Skeletal muscle tissue (tissue), 4 donors: ENCODE measurements around the gene SHISA2. TPM values are rescaled to one million over a fixed set of nuclear protein-coding genes. Genes with fewer than 3 reads are reported as not detected.
A peak's percentile ranks its signal among the peaks of the same experiment; 100 is the strongest.

ENCODE experiments used
- H3K27ac ChIP-seq: one replicate; pipeline ENCODE4 v1.7.0; 2013; ENCODE audit warnings: mild to moderate bottlenecking, low read depth, low read length, inconsistent platforms
- H3K27me3 ChIP-seq, 3 donors: one replicate each; pipeline ENCODE4 v1.7.0; 2013; ENCODE audit warnings: low read length in 3 of 3; ENCODE audit not compliant: control insufficient read depth in 3 of 3, insufficient read depth in 3 of 3
- H3K36me3 ChIP-seq, 3 donors: one replicate each; pipeline ENCODE4 v1.7.0; 2013; ENCODE audit warnings: low read length in 3 of 3; ENCODE audit not compliant: control insufficient read depth in 3 of 3, insufficient read depth in 3 of 3
- H3K4me1 ChIP-seq, 3 donors: one replicate each; pipeline ENCODE4 v1.7.0; 2013; ENCODE audit warnings: low read length in 3 of 3, mild to moderate bottlenecking in 3 of 3; ENCODE audit not compliant: control insufficient read depth in 3 of 3, insufficient read depth in 3 of 3
- H3K4me3 ChIP-seq, 3 donors: one replicate each; pipeline ENCODE4 v1.7.0; 2013; ENCODE audit warnings: low read length in 3 of 3
- H3K9ac ChIP-seq, 3 donors: one replicate each; pipeline ENCODE4 v1.7.0; 2013; ENCODE audit warnings: low read length in 3 of 3, mild to moderate bottlenecking in 3 of 3, moderate library complexity in 2 of 3, low read depth in 1 of 3
- H3K9me3 ChIP-seq, 3 donors: one replicate each; pipeline ENCODE4 v1.7.0; 2013; ENCODE audit warnings: low read length in 3 of 3; ENCODE audit not compliant: control insufficient read depth in 3 of 3
- total RNA-seq: library from RNA; depleted of rRNA; stranded (reverse); fragments of >200 nt; gene quantifications from one replicate; pipeline ENCODE4 v1.2.3, GENCODE V29; 2014
- donor health status: Osteomylitis.

Gene SHISA2
- total RNA-seq, 1 donor from 2014 or later: 149 TPM

DNA sequence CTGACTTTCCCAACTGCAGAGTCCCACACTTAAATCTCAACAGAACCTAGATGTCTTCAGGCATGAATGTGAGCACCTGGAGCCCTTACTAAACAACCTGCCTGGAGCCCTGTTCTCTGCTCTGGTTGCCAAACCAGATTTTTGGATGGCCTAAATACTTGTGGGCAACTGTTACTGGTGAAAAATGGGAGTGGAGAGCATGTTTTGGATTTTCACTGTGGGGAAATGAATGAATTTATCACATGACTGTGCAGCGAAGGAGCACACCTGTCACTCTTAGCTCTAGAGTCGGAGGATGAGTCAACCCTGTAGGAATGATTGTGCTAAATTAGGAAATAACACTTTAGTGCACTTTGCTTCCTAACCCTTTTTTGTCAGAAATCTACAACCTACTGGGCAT lies 30.3 kb downstream of the SHISA2 start:
- Histone ChIP-seq H3K27me3 (no peaks in the 10 kb centered on the region), H3K4me1 (peaks cover 32 to 47% (median 43%) of the 10 kb centered on the region in 3 donors), H3K9me3 (no peaks in the 10 kb centered on the region), H3K27ac (peak overlapping the region; percentile 57), H3K4me3 (no peak overlapping the region), H3K36me3 (no peaks in the 10 kb centered on the region), H3K9ac (no peak overlapping the region)

DNA sequence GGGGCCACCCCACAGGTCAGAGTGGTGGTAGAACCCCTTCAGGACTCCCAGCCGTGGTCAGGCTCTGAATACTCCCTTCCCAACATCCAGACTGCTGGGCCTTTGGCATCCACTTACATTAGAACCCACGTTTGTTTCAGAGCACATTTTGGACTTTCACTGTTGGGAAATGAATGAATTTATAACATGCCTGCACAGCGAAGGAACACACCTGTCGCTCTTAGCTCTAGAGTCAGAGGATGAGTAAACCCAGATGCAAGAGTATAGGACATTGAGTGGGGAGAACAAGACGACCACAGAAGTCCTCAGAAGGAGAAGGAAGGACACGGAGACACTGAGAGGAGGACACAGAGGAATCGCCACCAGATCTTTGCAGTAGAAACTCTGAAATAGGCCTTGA lies 30.9 kb downstream of the SHISA2 start:
- H3K4me1 ChIP-seq: peaks cover 36 to 48% (median 43%) of the 10 kb centered on the region in 3 donors
- H3K27me3 ChIP-seq: no peaks in the 10 kb centered on the region
- H3K9ac ChIP-seq: no peak overlapping the region
- no peak overlapping the region for H3K4me3 ChIP-seq
- no peaks in the 10 kb centered on the region for H3K36me3 ChIP-seq
- H3K9me3 ChIP-seq: no peaks in the 10 kb centered on the region
- no peak overlapping the region for H3K27ac ChIP-seq

DNA sequence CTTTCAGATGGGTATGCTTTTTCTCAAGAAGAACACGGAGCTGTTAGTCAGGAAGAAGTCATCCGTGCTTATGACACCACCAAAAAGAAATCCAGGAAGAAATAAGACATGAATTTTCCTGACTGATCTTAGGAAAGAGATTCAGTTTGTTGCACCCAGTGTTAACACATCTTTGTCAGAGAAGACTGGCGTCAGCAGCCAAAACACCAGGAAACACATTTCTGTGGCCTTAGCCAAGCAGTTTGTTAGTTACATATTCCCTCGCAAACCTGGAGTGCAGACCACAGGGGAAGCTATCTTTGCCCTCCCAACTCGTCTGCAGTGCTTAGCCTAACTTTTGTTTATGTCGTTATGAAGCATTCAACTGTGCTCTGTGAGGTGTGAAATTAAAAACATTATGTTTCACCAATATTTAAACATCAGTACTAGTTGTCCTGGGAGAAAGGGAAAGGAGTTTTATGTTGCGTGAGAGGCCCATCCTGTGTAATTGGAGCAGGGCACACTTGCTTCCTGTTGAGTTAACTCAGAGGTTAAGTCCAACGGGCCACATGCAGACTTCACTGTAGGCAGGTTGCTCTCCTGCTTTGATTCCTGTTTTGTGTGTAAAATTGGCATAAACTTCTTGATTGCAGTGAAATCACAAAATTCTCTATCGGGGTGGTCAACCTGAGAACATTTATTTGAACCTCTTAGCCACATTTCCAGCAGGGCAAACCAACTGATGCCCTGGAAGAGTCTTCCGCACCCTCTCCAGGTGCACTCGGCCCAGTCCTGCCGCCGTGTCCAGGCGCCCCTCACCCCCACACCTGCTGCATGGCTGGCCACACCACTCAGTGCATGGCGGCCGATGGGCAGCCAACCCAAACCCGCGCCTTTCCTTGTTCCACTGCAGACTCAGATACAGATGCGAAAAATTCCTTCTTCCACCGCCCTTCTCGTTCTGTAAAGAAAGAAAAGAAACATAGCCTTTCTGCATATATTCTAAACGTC lies 31.6 kb downstream of the SHISA2 start:
- no peaks in the 10 kb centered on the region for H3K9me3 ChIP-seq
- no peaks in the 10 kb centered on the region for H3K27me3 ChIP-seq
- no peak overlapping the region for H3K27ac ChIP-seq
- no peaks in the 10 kb centered on the region for H3K36me3 ChIP-seq
- no peak overlapping the region for H3K4me3 ChIP-seq
- peak overlapping the region in 1 of 3 donors; percentile 33 for H3K9ac ChIP-seq
- peaks cover 36 to 52% (median 43%) of the 10 kb centered on the region in 3 donors for H3K4me1 ChIP-seq

DNA sequence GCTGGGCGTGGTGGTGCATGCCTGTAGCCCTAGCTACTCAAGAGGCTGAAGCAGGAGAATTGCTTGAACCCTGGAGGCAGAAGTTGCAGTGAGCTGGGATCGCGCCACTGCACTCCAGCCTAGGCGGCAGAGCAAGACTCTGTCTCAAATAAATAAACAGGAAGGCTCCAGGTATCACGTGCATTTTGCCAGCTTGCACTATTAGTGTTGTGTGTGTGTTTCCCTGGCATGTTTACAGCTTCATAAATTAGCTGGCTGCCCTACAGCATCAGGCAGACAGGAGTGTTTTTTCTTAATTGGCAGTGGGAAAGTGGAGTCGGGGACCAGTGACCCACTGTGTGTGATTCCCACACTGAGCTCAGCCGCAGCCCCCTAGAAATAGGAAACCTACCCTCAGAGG lies 32.6 kb downstream of the SHISA2 start:
- no peak overlapping the region for H3K4me3 ChIP-seq
- no peak overlapping the region for H3K9ac ChIP-seq
- no peaks in the 10 kb centered on the region for H3K9me3 ChIP-seq
- no peak overlapping the region for H3K27ac ChIP-seq
- H3K36me3 ChIP-seq: no peaks in the 10 kb centered on the region
- no peaks in the 10 kb centered on the region for H3K27me3 ChIP-seq
- H3K4me1 ChIP-seq: peaks cover 36 to 52% (median 43%) of the 10 kb centered on the region in 3 donors

- Histone ChIP-seq H3K9me3 (no peaks in the 10 kb centered on the region), H3K9ac (no peak overlapping the region), H3K4me1 (peaks cover 36 to 52% (median 41%) of the 10 kb centered on the region in 3 donors), H3K4me3 (no peak overlapping the region), H3K27me3 (no peaks in the 10 kb centered on the region), H3K27ac (no peak overlapping the region), H3K36me3 (no peaks in the 10 kb centered on the region)
Measured at GRCh38 chr13:26017932-26018665, 33.7 kb downstream of the SHISA2 start.

DNA sequence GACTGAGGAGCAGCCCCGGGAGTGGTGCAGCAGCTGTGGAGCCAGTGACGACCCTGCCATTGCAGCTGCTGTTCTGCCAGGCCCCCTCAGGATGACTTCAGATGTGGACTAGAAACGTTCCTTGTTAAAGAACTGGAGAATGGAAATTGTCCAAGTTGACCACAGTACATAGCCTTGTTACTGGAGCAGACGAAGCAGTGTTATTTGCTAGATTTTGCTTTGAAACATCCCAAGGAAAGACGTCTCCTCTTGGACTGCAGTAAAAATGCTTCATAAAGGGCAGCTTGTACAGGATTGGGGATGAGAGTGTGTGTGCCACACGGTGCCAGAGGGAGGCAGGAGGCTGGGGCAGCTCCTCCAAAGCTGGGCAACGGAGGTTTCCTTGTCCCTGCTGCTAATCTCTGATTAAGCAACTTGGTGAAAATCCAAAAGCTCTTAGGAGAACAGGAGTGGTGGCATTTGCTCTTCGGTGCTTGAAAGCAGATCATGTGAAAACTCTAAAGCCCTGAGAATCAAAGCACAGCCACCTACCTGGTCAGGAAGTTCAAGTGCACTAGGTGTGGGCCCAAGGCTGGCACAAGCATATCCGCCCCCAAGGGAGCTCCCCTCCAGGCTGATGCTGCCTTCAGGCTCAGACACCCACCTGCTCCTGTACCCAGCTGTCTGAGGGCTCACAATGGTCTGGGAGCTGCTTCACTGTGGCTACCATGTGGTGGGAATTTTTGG lies 34.5 kb downstream of the SHISA2 start:
- Histone ChIP-seq H3K9ac (no peak overlapping the region), H3K4me3 (no peak overlapping the region), H3K36me3 (no peaks in the 10 kb centered on the region), H3K4me1 (peaks cover 29 to 44% (median 34%) of the 10 kb centered on the region in 3 donors), H3K9me3 (no peaks in the 10 kb centered on the region), H3K27ac (no peak overlapping the region), H3K27me3 (no peaks in the 10 kb centered on the region)

DNA sequence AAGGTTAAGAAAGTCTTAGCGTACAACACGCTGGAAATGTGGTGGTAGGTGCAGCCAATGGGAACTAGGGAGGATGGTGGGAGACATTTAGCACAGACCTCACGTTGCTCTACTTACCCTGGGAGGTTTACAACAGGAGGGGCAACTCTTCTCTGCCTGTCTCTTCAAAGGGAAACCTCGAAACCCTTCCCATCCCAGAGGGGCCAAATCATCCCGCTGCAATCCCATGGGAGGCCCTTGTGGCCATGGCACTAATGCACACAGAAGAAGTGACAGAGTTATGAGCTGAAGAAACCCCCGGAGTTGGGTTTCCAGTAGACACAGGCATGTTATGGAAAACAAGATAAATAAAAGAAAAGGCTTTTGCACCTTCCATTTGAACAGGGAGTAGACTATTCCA lies 35.6 kb downstream of the SHISA2 start:
- peaks cover 17 to 36% (median 24%) of the 10 kb centered on the region in 3 donors for H3K4me1 ChIP-seq
- no peak overlapping the region for H3K4me3 ChIP-seq
- H3K27me3 ChIP-seq: peaks cover 0 to 3% (median 0%) of the 10 kb centered on the region in 3 donors
- H3K9me3 ChIP-seq: no peaks in the 10 kb centered on the region
- H3K27ac ChIP-seq: no peak overlapping the region
- no peaks in the 10 kb centered on the region for H3K36me3 ChIP-seq
- no peak overlapping the region for H3K9ac ChIP-seq

- no peak overlapping the region for H3K4me3 ChIP-seq
- no peak overlapping the region for H3K27ac ChIP-seq
- H3K9ac ChIP-seq: no peak overlapping the region
- peaks cover 13 to 34% (median 17%) of the 10 kb centered on the region in 3 donors for H3K4me1 ChIP-seq
- H3K9me3 ChIP-seq: no peaks in the 10 kb centered on the region
- peaks cover 0 to 3% (median 0%) of the 10 kb centered on the region in 3 donors for H3K27me3 ChIP-seq
- H3K36me3 ChIP-seq: no peaks in the 10 kb centered on the region
Measured at GRCh38 chr13:26015271-26016125, 36.3 kb downstream of the SHISA2 start.

DNA sequence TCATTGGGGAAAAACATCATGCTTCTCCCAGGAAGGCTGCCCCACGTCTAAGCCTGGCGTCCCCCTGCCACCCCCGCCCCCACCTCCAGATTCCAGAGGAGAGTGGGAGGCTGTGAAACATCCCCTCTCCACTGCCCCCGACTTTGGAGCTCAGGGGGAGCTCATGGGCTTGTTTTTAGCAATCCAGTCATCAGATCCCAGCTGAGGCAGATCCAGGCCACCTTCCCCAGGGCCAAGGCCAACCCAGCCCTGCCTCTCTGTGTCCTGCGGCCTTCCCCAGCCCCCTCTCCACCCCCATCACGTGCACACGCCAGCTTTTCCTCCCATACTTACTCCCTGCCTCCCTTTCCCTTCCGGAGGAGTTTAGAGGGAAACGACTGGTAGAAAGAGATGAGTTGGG lies 38.8 kb downstream of the SHISA2 start:
- Histone ChIP-seq H3K4me3 (no peak overlapping the region), H3K27ac (no peak overlapping the region), H3K9me3 (no peaks in the 10 kb centered on the region), H3K36me3 (no peaks in the 10 kb centered on the region), H3K9ac (no peak overlapping the region), H3K4me1 (peaks cover 8 to 19% (median 12%) of the 10 kb centered on the region in 3 donors), H3K27me3 (peaks cover 0 to 3% (median 0%) of the 10 kb centered on the region in 3 donors)
